GM12872 (cell line): ENCODE measurements around the gene IFITM5.

Source experiments
- CTCF ChIP-seq: IDR thresholded peaks from 3 replicates; pipeline ENCODE4 v1.5.1; 2011; ENCODE audit warnings: low read depth, mild to moderate bottlenecking, low read length, moderate library complexity; ENCODE audit not compliant: insufficient read depth

Gene IFITM5

GRCh38 chr11:266676-267439 is 32.5 kb downstream of the IFITM5 start:
- TF ChIP-seq CTCF: no peak

GRCh38 chr11:261624-262023 is 37.7 kb downstream of the IFITM5 start:
- TF ChIP-seq CTCF: no peak

- no peak for TF ChIP-seq CTCF
Measured at GRCh38 chr11:259413-259812, 39.9 kb downstream of the IFITM5 start.

- peak; percentile 56 for TF ChIP-seq CTCF
Measured at GRCh38 chr11:257766-258493, 41.4 kb downstream of the IFITM5 start.

- no peak for TF ChIP-seq CTCF
Measured at GRCh38 chr11:256952-257737, 42.2 kb downstream of the IFITM5 start.

GRCh38 chr11:255816-256215 is 43.5 kb downstream of the IFITM5 start:
- TF ChIP-seq CTCF: no peak

GRCh38 chr11:255176-255575 is 44.1 kb downstream of the IFITM5 start:
- no peak for TF ChIP-seq CTCF
